Lower leg skin (tissue), 3 donors: Measurements from ENCODE around the gene VWDE.

Source experiments
- CTCF ChIP-seq, 3 donors: fragments of 450-650 bp; IDR thresholded peaks; one replicate each; pipeline ENCODE4 v1.5.1; 2016; ENCODE audit warnings: antibody characterized with exemption in 3 of 3, mild to moderate bottlenecking in 3 of 3, moderate library complexity in 2 of 3
- POLR2A ChIP-seq, 2 donors: fragments of 450-650 bp; IDR thresholded peaks; one replicate each; pipeline ENCODE4 v1.6.1; 2016 to 2017; ENCODE audit warnings: antibody characterized with exemption in 2 of 2, mild to moderate bottlenecking in 1 of 2, moderate library complexity in 1 of 2

DNA sequence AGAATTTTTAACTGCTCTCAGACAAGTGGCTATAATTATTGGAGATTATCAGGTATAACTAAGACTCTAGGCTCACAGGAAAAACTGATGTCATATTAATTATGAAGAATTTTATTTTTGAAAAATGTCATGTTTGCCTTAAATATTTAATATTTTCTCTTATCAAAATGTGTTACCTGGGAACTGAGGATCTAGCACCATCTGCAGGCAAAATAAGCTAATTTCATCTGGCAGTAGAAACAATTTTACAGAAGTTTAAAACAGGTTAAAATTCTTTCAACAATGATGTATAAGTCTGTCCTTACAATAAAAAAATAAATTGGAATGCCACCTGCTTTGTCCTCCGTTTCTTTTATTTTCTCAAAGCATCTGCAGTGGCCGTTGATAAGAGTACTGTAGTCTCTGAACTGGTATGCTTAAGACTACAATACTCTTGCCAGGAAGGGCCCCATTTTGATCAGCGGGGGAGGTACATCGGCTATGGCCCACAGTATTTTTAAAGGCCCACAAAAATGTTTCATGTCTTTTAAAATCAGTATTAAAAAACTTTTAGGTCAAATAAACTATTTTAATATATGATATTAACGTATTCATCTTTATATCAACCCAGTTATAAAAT is 81.3 kb downstream of the VWDE start:
- no peak for TF ChIP-seq CTCF (IDR thresholded peaks at IDR 0.05)
- no peak for TF ChIP-seq POLR2A (IDR thresholded peaks at IDR 0.05)
